Left ventricle myocardium inferior (tissue), 1 donor: Measurements from ENCODE around the gene MACROD2. TPM values are rescaled to one million over a fixed set of nuclear protein-coding genes. Genes with fewer than 3 reads are reported as not detected.

Experiments
- DNase-seq: peaks from one replicate; pipeline ENCODE4 v3.0.0-alpha.2; 2020
- H3K27ac ChIP-seq: fragments of 200-600 bp; replicated peaks from 2 replicates; pipeline ENCODE4 v1.8.0; 2021
- H3K27me3 ChIP-seq: fragments of 200-600 bp; 2 replicates; pipeline ENCODE4 v1.8.0; 2021; ENCODE audit warnings: low read depth
- H3K36me3 ChIP-seq: fragments of 200-600 bp; 2 replicates; pipeline ENCODE4 v1.8.0; 2021
- H3K4me1 ChIP-seq: fragments of 200-600 bp; 2 replicates; pipeline ENCODE4 v1.8.0; 2021
- H3K4me3 ChIP-seq: fragments of 200-600 bp; 2 replicates; pipeline ENCODE4 v1.8.0; 2021; ENCODE audit warnings: mild to moderate bottlenecking, moderate library complexity
- H3K9me3 ChIP-seq: fragments of 200-600 bp; replicated peaks from 2 replicates; pipeline ENCODE4 v1.8.0; 2021
- intact Hi-C: fragments of 100-400 bp; cut with micrococcal nuclease; formaldehyde crosslinking; loops from one replicate; pipeline ENCODE4 v1.11.0; 2022
- total RNA-seq: library from RNA; stranded (reverse); fragmentation: NEBNext Ultra II Directional; extraction: Animal tissue kit (Norgen Biotek cat#: 25700); gene quantifications from one replicate; pipeline ENCODE4 v1.2.1, GENCODE V29; 2021
- TF ChIP-seq, protein P1 (sequence below): fragments of 200-600 bp; IDR thresholded peaks from 2 replicates; pipeline ENCODE4 v1.8.0; 2021; ENCODE audit warnings: antibody characterized with exemption, mild to moderate bottlenecking, borderline replicate concordance
- donor health status: DM: no; HTN: yes; CAD: no; lungs with severe emphysema.

The MACROD2 gene
- total RNA-seq, 1 donor from 2014 or later = 3.6 TPM

DNA sequence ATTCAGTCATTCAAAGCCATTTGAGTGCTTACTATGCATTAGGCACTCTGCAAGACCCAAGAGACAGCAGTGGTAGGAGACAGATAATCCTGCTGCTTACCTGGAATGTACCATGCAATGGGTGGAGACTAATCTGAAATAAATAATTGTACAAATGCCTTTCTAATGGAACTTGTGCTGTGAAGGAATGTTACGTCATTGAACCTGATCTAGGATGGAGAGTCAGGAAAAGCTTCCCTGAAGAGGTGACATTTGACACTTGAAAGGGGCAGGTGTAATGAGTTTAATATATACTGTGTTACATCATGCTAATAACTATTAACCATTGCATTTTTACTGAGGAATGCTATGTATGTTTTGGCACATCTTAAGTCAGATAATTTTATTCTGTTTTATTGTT lies 833.1 kb downstream of the MACROD2 start:
- TF ChIP-seq, protein P1, sequence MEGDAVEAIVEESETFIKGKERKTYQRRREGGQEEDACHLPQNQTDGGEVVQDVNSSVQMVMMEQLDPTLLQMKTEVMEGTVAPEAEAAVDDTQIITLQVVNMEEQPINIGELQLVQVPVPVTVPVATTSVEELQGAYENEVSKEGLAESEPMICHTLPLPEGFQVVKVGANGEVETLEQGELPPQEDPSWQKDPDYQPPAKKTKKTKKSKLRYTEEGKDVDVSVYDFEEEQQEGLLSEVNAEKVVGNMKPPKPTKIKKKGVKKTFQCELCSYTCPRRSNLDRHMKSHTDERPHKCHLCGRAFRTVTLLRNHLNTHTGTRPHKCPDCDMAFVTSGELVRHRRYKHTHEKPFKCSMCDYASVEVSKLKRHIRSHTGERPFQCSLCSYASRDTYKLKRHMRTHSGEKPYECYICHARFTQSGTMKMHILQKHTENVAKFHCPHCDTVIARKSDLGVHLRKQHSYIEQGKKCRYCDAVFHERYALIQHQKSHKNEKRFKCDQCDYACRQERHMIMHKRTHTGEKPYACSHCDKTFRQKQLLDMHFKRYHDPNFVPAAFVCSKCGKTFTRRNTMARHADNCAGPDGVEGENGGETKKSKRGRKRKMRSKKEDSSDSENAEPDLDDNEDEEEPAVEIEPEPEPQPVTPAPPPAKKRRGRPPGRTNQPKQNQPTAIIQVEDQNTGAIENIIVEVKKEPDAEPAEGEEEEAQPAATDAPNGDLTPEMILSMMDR = no peak
- intact Hi-C loops = no loop called here
- H3K27me3 ChIP-seq = no peaks in the 10 kb centered on the region
- H3K27ac ChIP-seq = no peak overlapping the region
- no peaks in the 10 kb centered on the region for H3K36me3 ChIP-seq
- no peaks in the 10 kb centered on the region for H3K4me1 ChIP-seq
- no peak overlapping the region for H3K4me3 ChIP-seq
- H3K9me3 ChIP-seq = no peaks in the 10 kb centered on the region
- DNase-seq = no peak

DNA sequence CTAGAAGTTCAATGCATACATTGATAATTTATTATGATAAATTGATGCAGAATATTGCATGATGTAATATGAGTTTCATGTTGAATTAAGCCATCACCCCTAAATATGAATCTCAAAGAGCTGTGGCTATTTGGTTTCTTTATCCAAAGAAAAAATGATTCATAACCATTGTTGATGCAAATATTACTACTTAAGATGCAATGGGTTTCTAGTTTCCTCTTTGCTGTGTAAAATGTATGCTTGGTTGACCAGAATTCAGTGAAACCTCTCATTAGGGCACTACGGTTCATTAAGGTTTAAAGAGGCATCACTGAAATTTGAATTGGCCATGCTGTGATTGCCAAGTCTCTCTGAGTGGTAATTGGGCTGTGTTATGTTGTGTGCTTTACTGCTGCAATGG lies 834.6 kb downstream of the MACROD2 start:
- no peak overlapping the region for H3K27ac ChIP-seq
- no peaks in the 10 kb centered on the region for H3K36me3 ChIP-seq
- DNase-seq = no peak
- H3K9me3 ChIP-seq = no peaks in the 10 kb centered on the region
- no peak overlapping the region for H3K4me3 ChIP-seq
- intact Hi-C loops = no loop called here
- TF ChIP-seq, protein P1 = no peak
- no peaks in the 10 kb centered on the region for H3K4me1 ChIP-seq
- no peaks in the 10 kb centered on the region for H3K27me3 ChIP-seq

- no peaks in the 10 kb centered on the region for H3K4me1 ChIP-seq
- H3K36me3 ChIP-seq = no peaks in the 10 kb centered on the region
- no peak overlapping the region for H3K27ac ChIP-seq
- TF ChIP-seq, protein P1 = no peak
- H3K27me3 ChIP-seq = no peaks in the 10 kb centered on the region
- no peak overlapping the region for H3K4me3 ChIP-seq
- no peaks in the 10 kb centered on the region for H3K9me3 ChIP-seq
- DNase-seq = no peak
- intact Hi-C loops = no loop called here
These were observed 835.1 kb downstream of the MACROD2 start for GRCh38 chr20:14830466-14830865.

DNA sequence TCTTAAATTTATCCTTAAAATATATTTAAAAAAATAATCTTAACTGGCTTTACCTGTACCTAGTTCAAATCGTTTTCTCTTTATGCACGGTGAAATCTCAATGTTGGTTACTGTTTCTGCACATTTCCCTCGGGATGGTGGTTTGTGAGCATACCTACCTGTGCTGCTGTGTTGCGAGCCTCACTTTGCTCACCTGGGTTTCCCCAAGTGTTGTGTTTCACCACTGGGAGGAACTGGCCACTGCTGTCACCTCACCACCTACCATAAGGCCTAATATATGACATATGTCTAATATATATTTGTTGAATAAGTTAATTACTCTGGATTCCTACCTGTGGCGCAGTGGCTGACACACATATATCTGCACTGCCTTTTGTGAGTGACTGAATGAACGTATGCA lies 835.6 kb downstream of the MACROD2 start:
- Histone ChIP-seq H3K27me3 (no peaks in the 10 kb centered on the region), H3K4me3 (no peak overlapping the region), H3K4me1 (no peaks in the 10 kb centered on the region), H3K9me3 (no peaks in the 10 kb centered on the region), H3K27ac (no peak overlapping the region), H3K36me3 (no peaks in the 10 kb centered on the region)
- no peak for DNase-seq
- TF ChIP-seq, protein P1 = no peak
- intact Hi-C loops = no loop called here

GRCh38 chr20:14832630-14833029 lies 837.3 kb downstream of the MACROD2 start:
- H3K9me3 ChIP-seq = no peaks in the 10 kb centered on the region
- H3K27me3 ChIP-seq = no peaks in the 10 kb centered on the region
- TF ChIP-seq, protein P1 = no peak
- H3K4me3 ChIP-seq = no peak overlapping the region
- H3K36me3 ChIP-seq = no peaks in the 10 kb centered on the region
- no peak overlapping the region for H3K27ac ChIP-seq
- no peaks in the 10 kb centered on the region for H3K4me1 ChIP-seq
- DNase-seq = no peak
- intact Hi-C loops = no loop called here
